ENCODE results near the gene CAMTA1. TPM values are rescaled to one million over a fixed set of nuclear protein-coding genes. Genes with fewer than 3 reads are reported as not detected.

CAMTA1 gene
- total RNA-seq, 1 donor from 2014 or later, result 38.1 TPM

DNA sequence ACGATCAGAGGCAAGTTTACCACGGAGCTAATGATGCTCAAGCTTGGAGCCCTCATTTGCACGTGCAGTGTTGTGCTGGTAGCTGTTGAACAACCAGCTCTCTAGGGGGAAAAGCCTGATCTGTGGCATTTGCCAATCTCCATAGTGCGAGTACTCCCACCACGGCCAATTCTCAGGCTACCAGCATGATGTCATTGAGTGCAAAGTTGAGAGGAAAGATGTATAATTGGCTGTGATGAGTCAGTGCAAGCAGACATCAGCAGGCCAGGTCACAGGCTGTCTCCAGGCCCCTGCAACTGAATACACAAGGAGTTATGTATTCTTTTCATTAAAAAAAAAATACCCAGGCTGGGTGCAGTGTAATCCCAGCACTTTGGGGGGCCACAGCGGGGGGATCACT, 752.8 kb downstream of the CAMTA1 start:
- H3K27ac ChIP-seq (ENCODE audit: low read depth, low read length), result no peak overlapping the region
- H3K36me3 ChIP-seq (ENCODE audit: control insufficient read depth in 3 of 3, insufficient read depth in 3 of 3, low read length in 3 of 3), result no peaks in the 10 kb centered on the region
- no peaks in the 10 kb centered on the region for H3K9me3 ChIP-seq (ENCODE audit: control insufficient read depth in 3 of 3, low read length in 3 of 3)
- H3K4me1 ChIP-seq (ENCODE audit: control insufficient read depth in 3 of 3, insufficient read depth in 3 of 3, low read length in 3 of 3), result no peaks in the 10 kb centered on the region
- no peak overlapping the region for H3K4me3 ChIP-seq (ENCODE audit: low read length in 3 of 3)
- peaks cover 5 to 36% (median 17%) of the 10 kb centered on the region in 3 donors for H3K27me3 ChIP-seq (ENCODE audit: control insufficient read depth in 3 of 3, insufficient read depth in 3 of 3, low read length in 3 of 3)
- no peak overlapping the region for H3K9ac ChIP-seq (ENCODE audit: low read depth in 1 of 3, low read length in 3 of 3)

DNA sequence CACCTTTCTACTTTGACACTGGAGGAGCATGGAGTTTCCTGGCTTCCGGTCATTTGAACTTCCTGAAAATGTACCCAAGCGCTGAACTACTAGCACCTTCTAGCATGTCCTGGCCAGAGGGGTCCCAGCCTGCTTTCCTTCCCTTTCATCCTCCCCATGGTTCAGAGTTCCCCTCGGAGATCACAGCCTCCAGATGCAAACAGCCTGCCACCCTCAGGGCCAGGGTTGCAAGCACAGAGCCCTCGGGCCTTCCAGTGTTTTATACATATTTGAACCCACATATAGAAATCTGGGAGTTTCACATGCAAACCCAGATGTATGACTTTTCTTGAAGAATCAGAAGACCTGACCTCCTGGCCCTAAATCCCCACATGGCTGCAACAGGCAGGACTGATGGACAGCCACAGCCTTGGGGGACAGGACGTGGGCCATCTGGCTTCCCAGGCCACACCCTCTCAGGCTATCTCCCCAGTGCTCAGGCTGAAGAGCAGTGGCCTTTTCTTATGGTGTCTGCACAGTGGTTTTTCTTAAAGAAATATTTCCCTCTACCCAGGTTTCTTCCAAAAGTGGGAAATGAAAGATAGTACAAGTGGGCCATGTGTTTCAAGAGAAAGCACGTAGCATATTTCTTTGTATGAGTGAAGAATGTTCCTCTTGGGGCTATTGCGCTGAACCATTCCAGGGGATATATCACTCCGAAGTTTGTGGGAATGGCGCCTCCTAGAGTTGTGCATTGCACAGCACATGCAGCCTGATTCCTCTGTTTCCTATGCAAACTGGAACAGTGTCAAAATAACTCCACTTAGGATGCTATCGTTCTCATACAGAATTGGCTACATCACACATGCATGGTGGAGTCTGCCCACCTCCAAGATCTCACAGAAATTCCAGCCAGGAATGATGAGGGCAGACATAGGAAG, 753.9 kb downstream of the CAMTA1 start:
- H3K27ac ChIP-seq (ENCODE audit: low read depth, low read length), result no peak overlapping the region
- H3K4me1 ChIP-seq (ENCODE audit: control insufficient read depth in 3 of 3, insufficient read depth in 3 of 3, low read length in 3 of 3), result no peaks in the 10 kb centered on the region
- H3K9ac ChIP-seq (ENCODE audit: low read depth in 1 of 3, low read length in 3 of 3), result no peak overlapping the region
- H3K27me3 ChIP-seq (ENCODE audit: control insufficient read depth in 3 of 3, insufficient read depth in 3 of 3, low read length in 3 of 3), result peaks cover 5 to 31% (median 17%) of the 10 kb centered on the region in 3 donors
- H3K9me3 ChIP-seq (ENCODE audit: control insufficient read depth in 3 of 3, low read length in 3 of 3), result no peaks in the 10 kb centered on the region
- H3K4me3 ChIP-seq (ENCODE audit: low read length in 3 of 3), result no peak overlapping the region
- H3K36me3 ChIP-seq (ENCODE audit: control insufficient read depth in 3 of 3, insufficient read depth in 3 of 3, low read length in 3 of 3), result no peaks in the 10 kb centered on the region

DNA sequence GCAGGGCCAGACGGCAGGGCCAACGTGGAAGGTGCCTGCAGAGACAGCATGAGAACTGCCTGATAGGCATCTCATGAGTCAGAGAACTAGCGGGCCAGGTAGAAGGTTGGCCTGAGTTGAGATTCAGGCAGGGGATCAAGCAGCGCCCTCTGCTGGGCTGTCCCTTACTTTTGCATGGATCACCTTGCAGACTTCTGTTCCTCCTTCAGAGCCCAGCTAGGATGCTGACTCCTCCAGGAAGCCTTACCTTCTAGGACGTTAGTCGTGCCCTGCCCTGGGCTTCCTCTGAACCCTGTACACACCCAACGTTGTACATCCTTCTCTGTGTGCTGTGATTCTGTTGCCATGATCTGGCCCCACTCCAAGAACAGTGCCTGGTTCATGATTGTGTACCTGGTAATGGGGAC, 754.5 kb downstream of the CAMTA1 start:
- H3K9ac ChIP-seq (ENCODE audit: low read depth in 1 of 3, low read length in 3 of 3), result no peak overlapping the region
- peaks cover 0 to 2% (median 0%) of the 10 kb centered on the region in 3 donors for H3K4me1 ChIP-seq (ENCODE audit: control insufficient read depth in 3 of 3, insufficient read depth in 3 of 3, low read length in 3 of 3)
- no peak overlapping the region for H3K4me3 ChIP-seq (ENCODE audit: low read length in 3 of 3)
- no peaks in the 10 kb centered on the region for H3K36me3 ChIP-seq (ENCODE audit: control insufficient read depth in 3 of 3, insufficient read depth in 3 of 3, low read length in 3 of 3)
- no peak overlapping the region for H3K27ac ChIP-seq (ENCODE audit: low read depth, low read length)
- peaks cover 5 to 30% (median 21%) of the 10 kb centered on the region in 3 donors for H3K27me3 ChIP-seq (ENCODE audit: control insufficient read depth in 3 of 3, insufficient read depth in 3 of 3, low read length in 3 of 3)
- H3K9me3 ChIP-seq (ENCODE audit: control insufficient read depth in 3 of 3, low read length in 3 of 3), result no peaks in the 10 kb centered on the region

DNA sequence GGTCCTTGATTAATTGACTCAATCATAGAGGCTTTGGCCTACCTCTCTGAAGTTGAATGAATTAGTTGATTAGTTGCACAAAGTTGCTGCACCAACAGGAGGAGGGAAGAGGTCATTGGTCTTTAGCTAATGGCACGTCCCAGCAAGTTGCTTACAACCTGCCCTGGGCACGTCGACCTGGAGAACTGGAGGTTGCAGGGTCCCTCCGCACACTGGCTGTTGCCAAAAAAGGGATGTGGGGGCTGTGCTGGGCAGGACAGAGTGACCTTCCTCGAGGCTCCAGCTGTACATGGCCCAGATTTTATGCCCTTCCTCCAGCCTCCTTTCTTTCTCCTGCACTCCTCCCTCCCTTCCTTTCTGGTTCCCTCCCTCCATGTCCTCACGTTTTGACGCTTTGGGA, 755.6 kb downstream of the CAMTA1 start:
- Histone ChIP-seq H3K4me3 (ENCODE audit: low read length in 3 of 3) (no peak overlapping the region), H3K4me1 (ENCODE audit: control insufficient read depth in 3 of 3, insufficient read depth in 3 of 3, low read length in 3 of 3) (peaks cover 0 to 2% (median 0%) of the 10 kb centered on the region in 3 donors), H3K27me3 (ENCODE audit: control insufficient read depth in 3 of 3, insufficient read depth in 3 of 3, low read length in 3 of 3) (peaks cover 5 to 24% (median 21%) of the 10 kb centered on the region in 3 donors), H3K9ac (ENCODE audit: low read depth in 1 of 3, low read length in 3 of 3) (no peak overlapping the region), H3K9me3 (ENCODE audit: control insufficient read depth in 3 of 3, low read length in 3 of 3) (no peaks in the 10 kb centered on the region), H3K36me3 (ENCODE audit: control insufficient read depth in 3 of 3, insufficient read depth in 3 of 3, low read length in 3 of 3) (no peaks in the 10 kb centered on the region), H3K27ac (ENCODE audit: low read depth, low read length) (no peak overlapping the region)

DNA sequence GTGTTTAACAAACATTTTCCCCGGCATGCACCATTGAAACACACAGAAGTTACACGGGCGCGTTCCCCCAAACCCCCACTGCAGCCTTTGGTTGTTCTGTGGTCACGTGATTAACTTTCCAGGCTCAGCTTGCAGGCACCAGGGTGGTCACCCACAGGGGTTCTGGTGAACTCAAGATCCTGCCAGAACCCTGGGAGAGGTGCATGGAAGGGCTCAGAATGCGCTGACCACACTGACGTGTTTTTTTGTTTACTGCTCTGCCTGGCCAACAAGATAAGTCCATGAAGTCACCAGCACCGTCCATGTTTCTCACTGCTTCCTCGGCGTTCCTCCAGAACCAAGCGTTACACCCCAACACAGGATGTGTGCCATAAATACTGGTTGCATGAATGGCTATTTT, 756.4 kb downstream of the CAMTA1 start:
- H3K9ac ChIP-seq (ENCODE audit: low read depth in 1 of 3, low read length in 3 of 3), result no peak overlapping the region
- no peak overlapping the region for H3K4me3 ChIP-seq (ENCODE audit: low read length in 3 of 3)
- peaks cover 0 to 2% (median 0%) of the 10 kb centered on the region in 3 donors for H3K4me1 ChIP-seq (ENCODE audit: control insufficient read depth in 3 of 3, insufficient read depth in 3 of 3, low read length in 3 of 3)
- H3K27me3 ChIP-seq (ENCODE audit: control insufficient read depth in 3 of 3, insufficient read depth in 3 of 3, low read length in 3 of 3), result peaks cover 3 to 21% (median 20%) of the 10 kb centered on the region in 3 donors
- no peaks in the 10 kb centered on the region for H3K9me3 ChIP-seq (ENCODE audit: control insufficient read depth in 3 of 3, low read length in 3 of 3)
- no peak overlapping the region for H3K27ac ChIP-seq (ENCODE audit: low read depth, low read length)
- H3K36me3 ChIP-seq (ENCODE audit: control insufficient read depth in 3 of 3, insufficient read depth in 3 of 3, low read length in 3 of 3), result no peaks in the 10 kb centered on the region

DNA sequence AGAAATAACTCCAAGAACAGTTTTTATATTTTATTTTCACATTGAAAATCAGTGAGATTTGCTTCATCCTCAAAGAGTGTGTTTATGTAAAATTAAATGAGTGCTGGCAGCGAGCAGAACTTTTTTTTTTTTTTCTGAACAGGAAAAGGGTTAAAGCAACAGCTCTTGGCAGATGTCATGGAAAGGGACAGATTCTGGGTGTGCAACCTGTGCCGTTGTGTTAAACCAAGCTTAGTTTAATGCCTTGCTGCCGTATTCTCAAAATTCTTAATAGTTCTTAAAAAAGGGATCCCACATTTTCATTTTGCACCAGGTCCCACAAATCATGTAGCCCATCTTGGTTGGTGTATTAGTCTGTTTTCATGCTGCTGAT, 758.5 kb downstream of the CAMTA1 start:
- Histone ChIP-seq H3K27me3 (ENCODE audit: control insufficient read depth in 3 of 3, insufficient read depth in 3 of 3, low read length in 3 of 3) (peaks cover 0 to 9% (median 9%) of the 10 kb centered on the region in 3 donors), H3K4me1 (ENCODE audit: control insufficient read depth in 3 of 3, insufficient read depth in 3 of 3, low read length in 3 of 3) (peaks cover 0 to 2% (median 0%) of the 10 kb centered on the region in 3 donors), H3K27ac (ENCODE audit: low read depth, low read length) (no peak overlapping the region)

DNA sequence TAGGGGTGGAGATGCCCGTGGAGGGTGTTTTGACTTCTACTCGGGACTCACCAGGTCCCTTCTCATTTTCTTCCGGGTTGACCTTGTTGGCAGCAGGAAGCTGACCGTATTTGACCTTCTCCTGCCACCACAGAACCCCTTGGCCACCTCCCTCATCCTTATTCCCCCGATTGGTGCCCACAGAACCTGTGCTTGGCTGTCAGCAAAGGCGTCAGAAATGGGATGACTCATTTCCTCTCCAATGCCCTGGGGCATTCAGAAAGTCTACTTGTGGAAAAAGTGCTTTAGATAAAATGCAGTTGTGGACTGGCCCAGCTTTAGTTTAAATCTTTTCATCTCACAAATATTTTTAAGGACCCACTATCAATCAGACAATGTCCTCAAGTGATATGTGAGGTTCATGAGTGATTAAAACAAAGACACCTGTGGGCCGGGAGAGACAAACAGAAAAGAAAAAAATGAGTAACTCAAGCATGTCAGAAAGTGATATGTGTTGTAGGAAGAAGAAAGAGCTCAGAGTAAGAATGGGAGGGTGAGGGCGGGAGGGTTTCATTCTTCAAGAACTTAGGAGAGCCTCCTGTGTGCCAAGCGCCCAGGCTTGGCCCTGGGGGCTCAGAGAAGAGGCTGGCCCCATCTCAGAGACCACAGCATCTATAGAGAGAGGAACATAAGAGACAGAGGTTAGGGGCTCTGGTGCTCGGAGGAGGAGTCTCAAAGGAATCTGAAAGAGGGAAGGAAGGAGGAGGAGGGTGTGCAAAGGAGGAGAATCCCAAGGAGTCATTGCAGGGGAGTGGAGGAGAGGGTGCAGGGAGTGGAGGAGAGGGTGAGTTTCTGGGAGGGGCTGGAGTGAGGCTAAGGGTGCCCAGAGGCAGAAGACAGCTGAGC, 764.3 kb downstream of the CAMTA1 start:
- Histone ChIP-seq H3K27ac (ENCODE audit: low read depth, low read length) (no peak overlapping the region), H3K36me3 (ENCODE audit: control insufficient read depth in 3 of 3, insufficient read depth in 3 of 3, low read length in 3 of 3) (no peaks in the 10 kb centered on the region), H3K27me3 (ENCODE audit: control insufficient read depth in 3 of 3, insufficient read depth in 3 of 3, low read length in 3 of 3) (peaks cover 0 to 16% (median 1%) of the 10 kb centered on the region in 3 donors), H3K4me1 (ENCODE audit: control insufficient read depth in 3 of 3, insufficient read depth in 3 of 3, low read length in 3 of 3) (peaks cover 10 to 13% (median 12%) of the 10 kb centered on the region in 3 donors), H3K9ac (ENCODE audit: low read depth in 1 of 3, low read length in 3 of 3) (no peak overlapping the region), H3K4me3 (ENCODE audit: low read length in 3 of 3) (no peak overlapping the region), H3K9me3 (ENCODE audit: control insufficient read depth in 3 of 3, low read length in 3 of 3) (no peaks in the 10 kb centered on the region)

More for the DNA sequence above, 758.5 kb downstream of the CAMTA1 start:
- H3K4me3 ChIP-seq (ENCODE audit: low read length in 3 of 3), result no peak overlapping the region
- H3K36me3 ChIP-seq (ENCODE audit: control insufficient read depth in 3 of 3, insufficient read depth in 3 of 3, low read length in 3 of 3), result no peaks in the 10 kb centered on the region
- no peaks in the 10 kb centered on the region for H3K9me3 ChIP-seq (ENCODE audit: control insufficient read depth in 3 of 3, low read length in 3 of 3)
- no peak overlapping the region for H3K9ac ChIP-seq (ENCODE audit: low read depth in 1 of 3, low read length in 3 of 3)

DNA sequence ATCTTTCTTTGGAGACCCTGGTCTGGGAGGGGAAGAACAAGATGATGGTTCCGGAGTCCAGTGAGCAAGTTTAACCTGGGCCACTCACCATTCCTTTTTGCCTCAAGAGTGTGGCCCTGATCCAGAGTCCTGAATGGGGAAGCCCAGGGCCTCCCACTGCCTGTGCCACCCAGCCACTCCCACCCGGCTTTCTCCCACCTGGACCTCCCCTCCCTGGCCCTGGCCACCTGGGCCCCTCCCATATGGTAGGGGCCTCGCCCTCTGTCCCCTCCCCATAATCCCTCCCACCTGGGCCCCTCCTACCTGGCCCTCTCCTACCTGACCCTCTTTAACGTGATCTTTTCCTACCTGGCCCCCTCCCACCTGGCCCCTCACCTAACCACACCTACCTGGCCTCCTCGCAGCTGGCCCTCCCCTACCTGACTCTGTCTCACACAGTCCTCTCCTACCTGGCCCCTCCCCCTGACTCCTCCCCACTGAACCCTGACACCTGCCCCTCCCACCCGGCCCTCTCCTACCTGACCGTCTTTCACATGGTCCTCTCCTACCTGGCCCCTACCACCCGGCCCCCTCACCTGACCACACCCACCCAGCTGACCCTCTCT, 765.1 kb downstream of the CAMTA1 start:
- H3K4me3 ChIP-seq (ENCODE audit: low read length in 3 of 3), result no peak overlapping the region
- H3K9me3 ChIP-seq (ENCODE audit: control insufficient read depth in 3 of 3, low read length in 3 of 3), result no peaks in the 10 kb centered on the region
- no peak overlapping the region for H3K27ac ChIP-seq (ENCODE audit: low read depth, low read length)
- H3K4me1 ChIP-seq (ENCODE audit: control insufficient read depth in 3 of 3, insufficient read depth in 3 of 3, low read length in 3 of 3), result peaks cover 10 to 13% (median 11%) of the 10 kb centered on the region in 3 donors
- no peak overlapping the region for H3K9ac ChIP-seq (ENCODE audit: low read depth in 1 of 3, low read length in 3 of 3)
- no peaks in the 10 kb centered on the region for H3K36me3 ChIP-seq (ENCODE audit: control insufficient read depth in 3 of 3, insufficient read depth in 3 of 3, low read length in 3 of 3)
- H3K27me3 ChIP-seq (ENCODE audit: control insufficient read depth in 3 of 3, insufficient read depth in 3 of 3, low read length in 3 of 3), result peaks cover 0 to 17% (median 0%) of the 10 kb centered on the region in 3 donors

DNA sequence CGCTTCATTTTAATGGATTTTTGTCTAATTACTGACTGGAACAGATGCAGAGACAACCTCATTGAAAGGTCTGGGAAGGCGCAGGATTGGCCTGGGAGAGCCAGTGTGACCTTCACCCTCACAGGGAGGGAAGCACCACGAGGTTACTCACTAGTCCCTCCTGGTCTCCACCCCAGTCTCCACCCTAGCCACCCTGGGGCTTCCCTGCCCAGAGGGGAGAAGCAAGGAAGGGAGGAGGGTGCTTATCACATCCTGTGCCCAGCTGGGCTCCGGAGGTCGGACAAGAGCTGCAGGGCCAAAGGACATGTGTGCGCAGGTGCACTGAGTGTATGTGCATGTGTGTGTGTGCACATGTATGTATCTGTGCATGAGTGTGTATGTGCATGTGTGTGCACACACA, 765.7 kb downstream of the CAMTA1 start:
- Histone ChIP-seq H3K9ac (ENCODE audit: low read depth in 1 of 3, low read length in 3 of 3) (no peak overlapping the region), H3K36me3 (ENCODE audit: control insufficient read depth in 3 of 3, insufficient read depth in 3 of 3, low read length in 3 of 3) (no peaks in the 10 kb centered on the region), H3K4me3 (ENCODE audit: low read length in 3 of 3) (no peak overlapping the region), H3K27ac (ENCODE audit: low read depth, low read length) (no peak overlapping the region), H3K4me1 (ENCODE audit: control insufficient read depth in 3 of 3, insufficient read depth in 3 of 3, low read length in 3 of 3) (peaks cover 10 to 13% (median 11%) of the 10 kb centered on the region in 3 donors), H3K9me3 (ENCODE audit: control insufficient read depth in 3 of 3, low read length in 3 of 3) (no peaks in the 10 kb centered on the region), H3K27me3 (ENCODE audit: control insufficient read depth in 3 of 3, insufficient read depth in 3 of 3, low read length in 3 of 3) (peaks cover 0 to 23% (median 0%) of the 10 kb centered on the region in 3 donors)
